GM21619 (cell line): ENCODE results near the gene DMPK.
A peak's percentile ranks its signal among the peaks of the same experiment; 100 is the strongest.

Source experiments
- ATAC-seq: cut with Tn5 transposase; IDR thresholded peaks from one replicate; pipeline ENCODE4 v1.9.1; 2021; ENCODE audit not compliant: unreplicated experiment

DMPK gene

DNA sequence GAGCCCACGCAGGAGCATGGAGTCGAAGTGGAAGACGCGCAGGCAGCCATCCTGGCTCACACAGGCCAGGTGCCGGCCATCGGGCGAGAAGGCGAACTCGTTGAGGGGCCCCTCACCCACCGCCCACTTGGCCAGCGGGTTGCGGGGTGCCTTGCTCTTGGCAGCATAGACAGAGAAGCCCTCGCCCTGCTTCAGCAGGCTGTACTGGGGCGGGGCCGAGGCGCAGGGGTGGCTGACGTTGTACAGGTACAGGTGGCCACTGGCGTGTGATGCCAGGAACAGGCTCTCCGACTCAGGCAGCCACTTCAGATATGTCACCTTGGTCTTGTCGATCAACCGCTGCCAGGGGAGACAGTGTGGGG lies 4.2 kb upstream of the DMPK start:
- ATAC-seq: no peak

DNA sequence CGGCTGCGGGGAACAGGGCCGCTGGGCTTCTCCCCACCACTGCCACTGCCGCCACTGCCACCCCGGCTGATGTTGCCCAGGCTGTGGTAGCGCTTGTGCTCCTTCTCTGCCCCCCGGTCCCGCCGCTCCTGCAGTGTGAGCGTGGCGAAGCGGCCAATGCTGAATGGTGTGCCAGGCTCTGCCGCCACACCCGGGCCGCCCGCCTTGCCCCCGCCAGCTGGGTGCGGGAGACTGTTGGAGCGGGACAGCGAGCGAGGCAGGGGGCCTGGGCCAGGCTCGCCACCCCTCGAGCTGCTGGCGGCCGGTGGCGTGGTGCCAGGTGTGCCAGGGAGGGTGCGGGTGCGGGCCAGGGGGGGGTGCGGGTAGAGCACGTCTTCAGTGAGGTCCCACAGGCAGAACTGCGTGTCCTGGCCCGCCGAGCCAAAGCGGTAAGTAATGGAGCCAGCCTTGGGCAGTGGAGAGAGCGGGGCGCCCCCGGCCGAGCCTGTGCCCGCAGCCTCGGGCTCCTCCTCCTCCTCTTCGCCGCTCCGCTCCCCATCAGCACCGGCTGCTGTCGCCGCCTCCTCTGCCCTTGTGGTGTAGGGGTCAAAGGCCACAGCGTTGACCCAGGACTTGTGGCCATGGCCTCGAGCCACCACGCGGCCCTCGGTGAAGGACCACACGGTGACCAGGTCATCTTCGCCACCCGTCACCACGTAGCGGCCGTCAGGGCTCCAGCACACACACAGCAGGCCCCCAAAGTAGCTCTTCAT lies 3.7 kb upstream of the DMPK start:
- no peak for ATAC-seq

DNA sequence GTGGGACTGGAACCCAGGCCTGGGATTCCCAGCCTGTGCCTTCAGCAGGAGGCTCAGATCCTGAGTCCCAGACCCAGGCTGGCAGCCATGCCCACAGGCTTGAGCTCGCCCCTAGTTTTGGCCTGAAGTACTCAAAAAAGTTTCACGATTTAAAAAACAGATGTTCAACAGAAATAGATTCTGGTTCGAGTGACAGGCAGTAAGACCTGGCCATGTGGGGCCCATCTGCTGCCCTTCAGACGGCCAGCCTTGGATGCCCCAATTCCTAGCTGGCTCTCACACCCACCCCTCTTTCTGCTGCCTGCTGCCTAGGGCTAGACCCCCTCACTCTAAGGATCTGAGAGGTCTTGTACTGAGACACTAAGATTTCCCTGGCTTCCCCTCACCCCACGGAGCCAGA lies 2.8 kb upstream of the DMPK start:
- no peak for ATAC-seq

DNA sequence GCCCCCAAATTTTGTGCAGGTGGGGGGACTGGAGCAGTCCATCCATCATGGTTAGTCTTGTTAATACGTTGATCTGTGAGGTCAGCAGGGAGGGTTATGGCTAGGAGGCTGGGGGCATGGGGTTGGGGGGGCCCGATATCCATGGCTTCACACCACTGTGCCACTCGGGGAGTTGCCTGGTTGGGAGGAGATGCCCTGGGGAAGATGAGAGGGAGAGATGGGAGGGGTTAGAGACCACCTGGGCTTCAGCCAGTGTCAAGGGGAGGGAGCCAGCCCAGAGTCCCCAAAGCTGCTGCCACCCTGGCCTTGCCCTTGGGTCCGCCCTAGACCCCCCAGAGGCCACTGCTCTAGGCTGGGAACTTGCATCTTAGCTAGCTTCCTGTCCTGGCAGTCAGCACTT lies 1.8 kb upstream of the DMPK start:
- ATAC-seq: no peak

DNA sequence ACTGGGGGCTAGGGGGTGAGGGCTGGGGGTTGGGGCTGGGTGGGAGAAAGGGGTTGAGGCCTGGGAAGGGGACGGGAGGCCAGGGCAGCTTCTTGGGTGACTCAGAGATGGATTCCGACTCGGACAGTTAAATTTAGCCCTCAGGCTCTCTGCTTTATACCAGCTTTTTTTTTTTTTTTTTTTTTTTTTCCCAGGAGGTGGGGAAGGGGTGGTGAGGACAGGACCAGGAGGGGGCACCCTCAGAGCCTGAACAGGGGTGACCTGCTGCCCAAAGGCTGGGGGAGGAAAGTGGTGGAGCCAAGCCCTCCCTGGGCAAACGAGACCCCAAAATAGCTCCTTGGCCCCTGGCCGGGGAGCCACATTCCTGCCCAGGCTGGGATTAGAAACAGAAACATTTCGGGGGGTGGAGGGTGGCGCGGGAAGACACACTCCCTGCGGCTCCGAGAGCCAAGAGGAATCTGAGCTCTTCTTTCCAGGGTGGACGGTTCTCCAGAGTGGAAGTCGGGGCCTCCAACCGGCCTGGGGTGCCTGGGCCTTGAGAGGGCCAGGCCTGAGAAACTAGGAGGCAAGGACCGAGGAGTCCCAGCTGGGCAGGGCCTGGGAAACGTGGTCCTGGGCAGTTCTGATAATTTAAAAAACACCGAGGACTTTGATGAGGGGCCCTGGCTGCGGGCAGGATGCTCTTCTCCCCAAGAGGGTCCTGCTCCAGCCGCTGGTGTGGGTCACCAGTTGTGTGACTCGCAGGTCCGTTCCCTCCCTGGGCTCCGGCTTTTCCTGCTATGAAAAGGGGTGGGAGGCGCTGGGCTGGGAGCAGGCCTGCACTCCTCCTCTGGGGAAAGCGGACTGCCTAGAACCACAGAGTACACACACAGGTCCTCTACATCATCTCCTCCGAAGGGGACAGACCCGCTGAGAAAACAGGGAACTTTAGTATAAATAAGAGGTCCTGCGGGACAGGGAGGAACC lies 813 bp upstream of the DMPK start:
- ATAC-seq: no peak

DNA sequence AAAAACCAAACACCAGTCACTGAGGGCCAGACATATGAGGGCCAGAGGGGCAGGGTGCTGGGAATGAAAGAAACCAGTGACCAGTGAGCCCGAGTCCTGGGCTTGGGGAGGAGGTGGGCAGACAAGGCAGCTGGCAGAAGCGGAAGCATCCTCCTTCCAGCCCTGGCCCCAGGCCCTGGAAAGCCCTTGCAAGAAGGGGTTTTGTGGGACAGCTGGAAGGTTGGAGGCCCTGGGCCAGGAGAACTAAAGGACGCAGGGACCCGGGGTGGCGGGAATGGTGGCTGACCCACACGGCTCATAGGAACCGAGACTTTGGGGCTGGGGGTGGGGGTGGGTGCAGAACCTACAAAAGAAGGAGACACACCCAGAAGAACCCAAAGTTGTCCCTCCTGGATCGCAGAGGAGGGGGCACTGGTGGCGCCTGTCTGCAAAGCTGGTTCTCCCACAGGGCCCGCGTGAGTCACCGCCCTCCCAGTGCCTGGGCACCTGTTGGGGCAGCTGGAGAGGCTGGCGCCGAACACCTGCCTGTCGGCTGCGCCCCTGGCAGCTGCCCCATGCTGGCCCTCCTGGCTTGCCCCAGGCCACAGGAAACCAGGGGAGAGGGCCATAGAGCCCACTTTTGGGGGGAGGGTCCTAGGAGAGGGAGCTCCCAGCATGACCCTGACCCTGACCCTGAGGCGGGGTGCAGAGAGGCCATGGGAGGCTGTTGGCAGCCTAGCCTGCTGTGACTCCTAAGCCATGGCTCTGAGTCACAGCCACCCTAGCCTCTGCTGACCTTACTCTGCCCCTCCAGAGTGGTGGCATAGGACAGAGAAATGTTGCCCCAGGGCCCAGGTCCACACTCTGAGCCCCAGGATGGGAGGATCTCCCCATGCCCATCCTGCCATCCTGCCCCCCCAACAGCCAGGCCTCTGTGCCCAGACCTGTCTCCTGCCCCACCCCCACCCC lies 802 bp downstream of the DMPK start:
- ATAC-seq: no peak

DNA sequence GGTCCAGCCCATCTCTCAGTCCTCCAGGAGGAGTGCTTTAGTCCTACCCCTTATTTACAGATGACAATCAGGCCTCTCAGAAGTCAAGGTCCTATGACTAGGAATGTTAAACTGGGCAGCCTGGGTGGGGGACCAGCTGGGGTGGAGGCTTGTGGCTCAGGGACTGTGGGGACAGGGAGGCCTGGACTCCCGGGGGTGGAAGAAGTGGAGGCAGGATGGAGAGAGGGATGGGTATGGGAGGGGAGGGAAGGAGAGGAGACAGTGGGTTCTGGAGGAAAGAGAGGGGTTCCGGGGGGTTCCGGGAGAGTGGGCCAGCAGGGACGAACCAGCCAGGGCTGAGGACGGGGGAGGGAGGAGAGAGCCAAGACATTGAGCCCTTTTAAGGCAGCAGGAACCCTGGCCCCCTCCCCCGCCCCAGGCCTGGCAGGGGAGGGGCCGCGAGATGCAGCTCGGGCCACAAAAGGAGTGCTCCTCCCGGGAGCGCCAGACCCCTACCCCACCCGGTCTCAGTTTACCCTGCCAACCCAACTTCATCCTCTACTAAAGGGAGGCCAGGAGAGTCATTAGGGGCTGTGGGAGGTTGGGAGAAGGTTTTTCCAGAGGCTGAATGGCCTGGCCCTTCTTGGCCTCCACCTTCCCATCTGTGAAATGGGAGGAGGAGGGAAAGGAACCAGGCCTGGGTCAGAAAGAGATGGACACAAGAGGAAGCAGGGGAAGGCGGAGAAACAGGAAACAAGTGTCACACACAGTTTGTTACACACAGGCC lies 1.7 kb downstream of the DMPK start:
- ATAC-seq: no peak

DNA sequence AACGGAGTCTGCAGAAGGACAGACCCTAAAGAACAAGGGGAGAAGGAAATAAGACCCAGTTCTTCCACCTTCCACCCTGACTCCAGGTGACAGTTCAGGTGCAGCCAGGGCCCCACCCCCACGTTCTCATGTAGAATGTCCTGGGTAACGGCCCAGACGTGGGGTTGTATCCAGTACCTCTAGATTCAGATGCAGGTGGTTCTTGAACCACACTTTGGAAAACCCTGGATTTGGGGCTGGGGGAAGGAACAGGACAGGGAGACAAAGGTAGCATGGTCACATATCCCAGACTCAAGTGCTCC lies 2.2 kb downstream of the DMPK start:
- no peak for ATAC-seq

DNA sequence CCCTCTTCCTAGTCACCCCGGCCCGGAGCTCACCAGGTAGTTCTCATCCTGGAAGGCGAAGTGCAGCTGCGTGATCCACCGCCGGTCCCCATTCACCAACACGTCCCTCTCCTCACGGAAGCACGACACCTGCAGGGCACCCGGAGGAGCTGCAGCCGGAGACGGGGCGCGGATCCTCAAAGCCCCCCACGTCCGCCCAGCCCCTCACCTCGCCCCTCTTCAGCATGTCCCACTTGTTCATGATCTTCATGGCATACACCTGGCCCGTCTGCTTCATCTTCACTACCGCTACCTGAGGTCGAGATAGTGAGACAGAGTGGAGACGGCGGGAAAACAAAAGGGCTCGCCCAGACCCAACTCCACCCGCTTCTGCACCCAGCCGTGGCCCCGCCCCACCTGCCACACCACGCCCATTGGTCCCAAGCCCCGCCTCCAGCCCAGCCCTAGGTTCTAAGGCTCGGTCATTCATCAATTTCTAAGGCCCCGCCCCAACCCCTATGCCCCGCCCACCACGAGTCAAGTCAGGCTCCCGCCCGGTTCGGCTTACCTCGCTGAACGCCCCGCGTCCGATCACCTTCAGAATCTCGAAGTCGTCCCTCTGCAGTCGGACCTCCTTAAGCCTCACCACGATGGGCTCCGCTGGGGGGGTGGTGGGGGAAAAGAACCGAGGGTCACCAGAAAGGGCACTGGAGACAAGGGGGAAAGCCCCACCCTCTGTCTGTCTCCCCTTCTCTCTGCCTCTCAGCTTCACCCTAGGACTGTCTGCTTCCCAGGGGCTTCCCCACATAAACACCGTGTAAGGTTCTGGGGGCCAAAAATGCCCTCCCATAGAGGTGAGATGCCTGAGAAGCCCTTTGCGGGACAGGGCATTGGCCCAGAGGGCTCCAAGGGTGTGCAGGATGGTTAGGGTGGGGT lies 2.8 kb downstream of the DMPK start:
- ATAC-seq: peak; percentile 67

DNA sequence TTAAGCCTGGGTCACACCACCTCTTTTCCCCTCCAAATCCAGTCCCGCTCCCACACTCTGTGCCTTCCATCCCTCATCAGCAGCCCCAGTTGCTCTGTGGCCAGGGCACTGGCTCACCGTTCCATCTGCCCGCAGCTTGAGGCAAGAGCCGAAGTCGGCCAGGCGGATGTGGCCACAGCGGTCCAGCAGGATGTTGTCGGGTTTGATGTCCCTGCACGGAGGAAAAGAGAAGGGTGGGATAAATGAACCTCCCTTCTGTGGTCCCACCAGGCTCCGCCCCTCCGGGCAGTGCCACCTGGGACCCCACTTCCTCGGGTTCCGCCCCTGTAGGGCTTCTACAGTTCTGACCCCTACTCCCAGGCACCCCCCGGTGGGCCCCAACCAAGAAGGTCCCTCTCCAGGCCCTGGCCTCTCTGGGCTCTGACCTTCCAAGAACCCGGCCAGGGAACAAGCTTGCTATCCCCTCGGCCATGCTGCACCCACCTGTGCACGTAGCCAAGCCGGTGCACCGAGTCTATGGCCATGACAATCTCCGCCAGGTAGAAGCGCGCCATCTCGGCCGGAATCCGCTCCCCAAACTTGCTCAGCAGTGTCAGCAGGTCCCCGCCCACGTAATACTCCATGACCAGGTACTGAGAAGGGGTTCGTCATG lies 4.2 kb downstream of the DMPK start:
- ATAC-seq: no peak

DNA sequence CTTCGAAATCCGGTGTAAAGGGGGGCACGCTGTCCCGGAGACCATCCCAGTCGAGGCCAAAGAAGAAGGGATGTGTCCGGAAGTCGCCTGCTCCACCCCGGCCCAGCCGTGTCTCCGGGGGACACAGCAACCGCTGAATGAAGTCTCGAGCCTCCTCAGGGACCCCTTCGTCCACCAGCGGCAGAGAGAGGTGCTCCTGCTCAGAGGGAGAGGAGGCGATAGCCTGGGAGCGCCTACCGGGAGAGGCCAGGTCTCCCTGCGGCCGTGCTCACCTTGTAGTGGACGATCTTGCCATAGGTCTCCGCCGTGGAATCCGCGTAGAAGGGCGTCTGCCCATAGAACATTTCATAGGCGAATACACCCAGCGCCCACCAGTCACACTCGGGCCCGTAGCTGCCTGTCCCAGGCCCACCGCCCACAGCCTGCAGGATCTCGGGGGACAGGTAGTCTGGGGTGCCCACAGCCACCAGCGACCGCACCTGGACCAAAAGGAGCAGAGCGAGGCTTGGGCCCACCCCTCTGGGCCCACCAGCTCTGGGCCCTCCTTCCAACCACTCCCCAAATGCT lies 4.8 kb downstream of the DMPK start:
- ATAC-seq: no peak

DNA sequence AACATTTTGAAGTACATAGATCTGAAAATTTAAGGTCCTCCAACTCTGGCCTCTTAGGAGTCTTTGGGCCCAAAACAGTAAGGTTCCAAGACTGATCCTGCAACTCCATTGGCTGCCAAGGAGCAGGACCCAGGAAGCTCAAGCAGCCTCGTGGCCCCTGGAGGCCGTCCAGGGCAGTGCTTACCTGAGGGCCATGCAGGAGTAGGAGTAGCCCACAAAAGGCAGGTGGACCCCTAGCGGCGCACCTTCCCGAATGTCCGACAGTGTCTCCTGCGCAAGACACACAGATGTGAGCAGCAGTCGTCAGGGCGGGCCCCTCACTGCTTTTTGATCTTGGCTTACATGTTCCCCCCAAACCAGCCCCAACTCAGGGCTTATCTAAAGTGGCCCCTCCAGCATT lies 7.5 kb downstream of the DMPK start:
- ATAC-seq: no peak

DNA sequence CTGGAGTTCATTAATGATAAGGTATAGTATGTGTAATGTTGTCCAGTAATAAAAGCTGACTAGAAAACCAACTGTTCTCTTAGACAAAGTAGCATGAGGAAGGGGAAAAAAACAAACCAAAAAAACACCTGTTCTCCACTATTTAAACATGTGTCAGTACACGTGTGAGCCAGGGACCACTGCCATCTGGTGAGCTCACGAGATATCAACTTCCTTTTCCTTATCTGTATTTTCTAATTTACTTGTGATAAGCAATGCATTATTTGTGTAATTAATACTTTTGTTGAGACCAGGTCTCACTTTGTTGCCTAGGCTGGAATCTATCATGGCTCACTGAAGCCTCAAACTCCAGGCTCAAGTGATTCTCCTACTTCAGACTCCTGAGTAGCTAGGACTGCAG lies 8.9 kb downstream of the DMPK start:
- no peak for ATAC-seq

DNA sequence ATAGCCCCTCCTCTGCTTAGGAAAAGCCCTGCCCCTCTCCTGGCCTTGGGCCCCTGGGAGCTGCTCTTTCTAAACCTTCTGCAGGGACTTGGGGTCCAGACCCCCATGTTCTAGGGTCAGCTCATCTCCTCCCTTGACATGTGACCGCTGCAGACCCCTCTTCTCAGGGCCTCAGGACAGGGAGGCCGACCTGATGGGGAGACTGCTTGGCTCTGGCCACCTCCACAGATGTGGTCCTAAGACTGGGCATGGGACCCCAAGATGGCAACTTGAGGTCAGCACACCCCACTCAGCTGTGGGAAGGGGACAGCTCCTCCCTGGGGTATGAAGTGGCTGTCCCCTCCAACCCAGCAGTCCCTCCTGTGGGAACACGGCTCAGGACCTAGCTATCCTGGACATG lies 9.4 kb downstream of the DMPK start:
- no peak for ATAC-seq

DNA sequence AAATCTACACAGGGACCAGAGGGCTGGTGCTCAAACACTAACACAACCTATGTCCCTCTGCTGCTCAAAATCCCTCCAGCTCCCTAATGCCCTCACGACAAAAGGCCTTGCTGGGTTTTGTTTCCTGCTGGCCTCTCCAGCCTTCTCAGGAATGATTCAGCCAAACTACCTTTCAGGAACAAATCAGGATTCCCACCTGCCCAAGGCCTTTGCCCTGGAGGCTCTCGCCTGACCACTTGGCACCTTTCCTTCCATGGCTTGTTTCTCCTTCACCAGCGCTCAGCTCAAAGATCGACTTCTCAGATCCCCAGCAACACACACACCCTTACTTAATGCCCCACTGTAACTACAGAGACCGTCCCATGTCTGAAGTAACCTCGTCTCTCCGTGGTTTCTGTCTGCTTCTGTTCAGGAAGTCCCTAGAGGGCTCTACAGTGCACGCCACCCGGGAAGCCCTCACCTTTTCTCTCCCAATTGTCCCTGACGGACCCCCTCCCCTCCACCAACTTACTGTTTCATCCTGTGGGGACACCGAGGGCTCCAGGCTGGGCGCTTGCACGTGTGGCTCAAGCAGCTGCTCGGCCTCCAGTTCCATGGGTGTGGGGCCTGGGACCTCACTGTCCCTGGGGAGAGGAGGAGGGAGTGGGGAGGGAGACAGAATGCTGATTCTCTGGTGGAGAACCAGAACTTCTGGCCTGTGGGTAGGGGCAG lies 10.0 kb downstream of the DMPK start:
- no peak for ATAC-seq

DNA sequence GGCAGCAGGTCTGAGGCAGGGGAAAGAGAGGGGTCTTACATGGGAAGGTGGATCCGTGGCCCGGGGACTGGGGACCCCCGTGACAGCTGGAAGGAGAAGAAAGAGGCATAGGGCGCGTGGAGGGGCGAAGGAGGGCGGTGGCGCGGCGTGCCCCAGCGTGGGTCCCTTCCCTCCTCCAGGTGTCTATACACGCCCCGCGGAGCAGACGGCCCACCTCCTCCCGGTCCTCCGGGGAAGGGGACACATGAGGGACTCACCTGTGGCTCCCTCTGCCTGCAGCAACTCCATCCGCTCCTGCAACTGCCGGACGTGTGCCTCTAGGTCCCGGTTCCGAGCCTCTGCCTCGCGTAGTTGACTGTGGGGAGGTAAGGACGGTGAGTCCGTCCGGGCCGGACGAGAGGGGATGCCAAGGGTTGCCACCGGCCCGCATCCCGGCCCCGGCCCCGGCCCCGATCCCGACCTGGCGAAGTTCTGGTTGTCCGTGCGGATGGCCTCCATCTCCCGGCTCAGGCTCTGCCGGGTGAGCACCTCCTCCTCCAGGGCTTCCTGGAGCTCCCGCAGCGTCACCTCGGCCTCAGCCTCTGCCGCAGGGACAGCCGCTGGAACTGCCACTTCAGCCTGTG lies 10.9 kb downstream of the DMPK start:
- ATAC-seq: no peak

DNA sequence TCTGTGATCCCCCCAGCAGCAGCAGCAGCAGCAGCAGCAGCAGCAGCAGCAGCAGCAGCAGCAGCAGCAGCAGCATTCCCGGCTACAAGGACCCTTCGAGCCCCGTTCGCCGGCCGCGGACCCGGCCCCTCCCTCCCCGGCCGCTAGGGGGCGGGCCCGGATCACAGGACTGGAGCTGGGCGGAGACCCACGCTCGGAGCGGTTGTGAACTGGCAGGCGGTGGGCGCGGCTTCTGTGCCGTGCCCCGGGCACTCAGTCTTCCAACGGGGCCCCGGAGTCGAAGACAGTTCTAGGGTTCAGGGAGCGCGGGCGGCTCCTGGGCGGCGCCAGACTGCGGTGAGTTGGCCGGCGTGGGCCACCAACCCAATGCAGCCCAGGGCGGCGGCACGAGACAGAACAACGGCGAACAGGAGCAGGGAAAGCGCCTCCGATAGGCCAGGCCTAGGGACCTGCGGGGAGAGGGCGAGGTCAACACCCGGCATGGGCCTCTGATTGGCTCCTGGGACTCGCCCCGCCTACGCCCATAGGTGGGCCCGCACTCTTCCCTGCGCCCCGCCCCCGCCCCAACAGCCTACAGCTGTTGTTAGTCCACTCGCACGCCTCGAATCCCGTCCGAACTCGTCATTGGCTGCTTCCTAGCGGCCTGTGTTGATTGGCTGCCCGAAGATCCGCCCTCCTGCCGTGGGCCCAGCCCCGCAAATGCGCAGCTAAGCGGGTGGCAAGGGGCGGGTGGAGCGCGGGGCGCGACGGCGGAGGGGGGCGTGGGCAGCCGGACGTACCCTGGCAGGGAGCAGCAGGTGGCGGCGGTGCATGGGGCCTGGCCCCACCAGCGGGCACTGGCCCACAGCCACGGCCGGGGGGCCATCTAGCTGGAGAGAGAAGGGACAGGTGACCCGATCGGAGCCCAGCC lies 11.8 kb downstream of the DMPK start:
- ATAC-seq: peak; percentile 47
